Endothelial cell (in vitro differentiated cells): ENCODE results near the gene LSAMP. TPM values are rescaled to one million over a fixed set of nuclear protein-coding genes. Genes with fewer than 3 reads are reported as not detected.

Experiments used
- DNase-seq: peaks from one replicate; pipeline ENCODE4 v3.0.0; 2021; ENCODE audit warnings: low spot score
- H3K27ac Mint-ChIP-seq: one replicate; pipeline ENCODE4 v1.8.0; 2021; ENCODE audit warnings: mixed read lengths, inconsistent platforms; ENCODE audit not compliant: unreplicated experiment
- H3K27me3 Mint-ChIP-seq: one replicate; pipeline ENCODE4 v1.8.0; 2021; ENCODE audit warnings: mild to moderate bottlenecking, moderate library complexity, mixed read lengths, inconsistent platforms; ENCODE audit not compliant: unreplicated experiment
- H3K36me3 Mint-ChIP-seq: one replicate; pipeline ENCODE4 v1.8.0; 2021; ENCODE audit warnings: mild to moderate bottlenecking, low read depth, mixed read lengths, inconsistent platforms; ENCODE audit not compliant: unreplicated experiment
- H3K4me1 Mint-ChIP-seq: one replicate; pipeline ENCODE4 v1.8.0; 2021; ENCODE audit warnings: mild to moderate bottlenecking, mixed read lengths, inconsistent platforms; ENCODE audit not compliant: unreplicated experiment
- H3K4me3 Mint-ChIP-seq: one replicate; pipeline ENCODE4 v1.8.0; 2021; ENCODE audit warnings: mild to moderate bottlenecking, mixed read lengths, inconsistent platforms; ENCODE audit not compliant: unreplicated experiment
- H3K9me3 Mint-ChIP-seq: one replicate; pipeline ENCODE4 v1.8.0; 2021; ENCODE audit warnings: mixed read lengths, inconsistent platforms; ENCODE audit not compliant: unreplicated experiment
- total RNA-seq: library from RNA; stranded (reverse); fragmentation: NEBNext Ultra II Directional; extraction: Animal tissue kit (Norgen Biotek cat#: 25700); gene quantifications from one replicate; pipeline ENCODE4 v1.2.1, GENCODE V29; 2021; ENCODE audit not compliant: unreplicated experiment
- TF ChIP-seq, protein P1 (sequence below): fragments of 200-600 bp; sonication (generic); IDR thresholded peaks from one replicate; pipeline ENCODE4 v1.5.0; 2021; ENCODE audit warnings: antibody characterized with exemption; ENCODE audit not compliant: unreplicated experiment

Gene LSAMP
- total RNA-seq, 1 donor from 2014 or later = 6.1 TPM

GRCh38 chr3:115989684-115990421 is 455.4 kb downstream of the LSAMP start:
- DNase-seq = no peak
- Mint-ChIP-seq H3K4me1 (peaks cover 5% of the 10 kb centered on the region), H3K36me3 (no peaks in the 10 kb centered on the region), H3K27ac (no peak overlapping the region), H3K27me3 (no peaks in the 10 kb centered on the region), H3K9me3 (no peaks in the 10 kb centered on the region), H3K4me3 (no peak overlapping the region)
- TF ChIP-seq, protein P1, sequence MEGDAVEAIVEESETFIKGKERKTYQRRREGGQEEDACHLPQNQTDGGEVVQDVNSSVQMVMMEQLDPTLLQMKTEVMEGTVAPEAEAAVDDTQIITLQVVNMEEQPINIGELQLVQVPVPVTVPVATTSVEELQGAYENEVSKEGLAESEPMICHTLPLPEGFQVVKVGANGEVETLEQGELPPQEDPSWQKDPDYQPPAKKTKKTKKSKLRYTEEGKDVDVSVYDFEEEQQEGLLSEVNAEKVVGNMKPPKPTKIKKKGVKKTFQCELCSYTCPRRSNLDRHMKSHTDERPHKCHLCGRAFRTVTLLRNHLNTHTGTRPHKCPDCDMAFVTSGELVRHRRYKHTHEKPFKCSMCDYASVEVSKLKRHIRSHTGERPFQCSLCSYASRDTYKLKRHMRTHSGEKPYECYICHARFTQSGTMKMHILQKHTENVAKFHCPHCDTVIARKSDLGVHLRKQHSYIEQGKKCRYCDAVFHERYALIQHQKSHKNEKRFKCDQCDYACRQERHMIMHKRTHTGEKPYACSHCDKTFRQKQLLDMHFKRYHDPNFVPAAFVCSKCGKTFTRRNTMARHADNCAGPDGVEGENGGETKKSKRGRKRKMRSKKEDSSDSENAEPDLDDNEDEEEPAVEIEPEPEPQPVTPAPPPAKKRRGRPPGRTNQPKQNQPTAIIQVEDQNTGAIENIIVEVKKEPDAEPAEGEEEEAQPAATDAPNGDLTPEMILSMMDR = no peak

DNA sequence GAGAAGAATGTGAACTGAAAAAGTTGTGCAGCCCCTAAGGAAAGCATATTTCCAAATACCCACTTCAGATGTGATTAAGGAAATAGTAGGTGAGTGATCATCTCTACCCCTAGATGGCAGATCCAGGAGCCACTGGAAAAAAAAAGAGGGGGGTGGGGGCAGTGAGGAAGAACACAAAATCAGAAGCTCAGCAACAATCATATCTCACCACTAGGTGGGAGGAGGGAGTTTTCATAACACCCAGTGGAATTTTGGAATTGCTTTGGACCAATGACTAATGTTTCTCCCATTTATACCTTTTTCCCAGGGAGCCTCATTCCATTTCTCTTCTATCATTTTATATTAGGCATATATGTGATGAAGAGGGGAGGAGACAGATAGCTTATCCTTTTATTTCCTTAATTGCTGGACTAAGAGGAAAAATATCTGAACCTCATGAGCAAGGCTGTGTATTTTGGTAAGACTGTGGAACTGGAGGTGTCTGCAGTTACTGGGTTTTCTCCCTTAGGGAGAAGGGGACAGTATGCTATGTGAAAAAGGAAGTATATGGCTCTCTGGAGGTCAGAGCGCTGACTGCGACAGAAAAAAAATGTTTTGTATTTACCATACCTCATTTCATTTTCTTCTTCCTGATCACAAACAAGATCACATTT is 458.6 kb downstream of the LSAMP start:
- H3K4me3 Mint-ChIP-seq = no peak overlapping the region
- H3K9me3 Mint-ChIP-seq = no peaks in the 10 kb centered on the region
- TF ChIP-seq, protein P1 = peak; percentile 72
- peak overlapping the region; percentile 85 for H3K27ac Mint-ChIP-seq
- peaks cover 5% of the 10 kb centered on the region for H3K4me1 Mint-ChIP-seq
- H3K36me3 Mint-ChIP-seq = no peaks in the 10 kb centered on the region
- DNase-seq = peak; percentile 15
- no peaks in the 10 kb centered on the region for H3K27me3 Mint-ChIP-seq

DNA sequence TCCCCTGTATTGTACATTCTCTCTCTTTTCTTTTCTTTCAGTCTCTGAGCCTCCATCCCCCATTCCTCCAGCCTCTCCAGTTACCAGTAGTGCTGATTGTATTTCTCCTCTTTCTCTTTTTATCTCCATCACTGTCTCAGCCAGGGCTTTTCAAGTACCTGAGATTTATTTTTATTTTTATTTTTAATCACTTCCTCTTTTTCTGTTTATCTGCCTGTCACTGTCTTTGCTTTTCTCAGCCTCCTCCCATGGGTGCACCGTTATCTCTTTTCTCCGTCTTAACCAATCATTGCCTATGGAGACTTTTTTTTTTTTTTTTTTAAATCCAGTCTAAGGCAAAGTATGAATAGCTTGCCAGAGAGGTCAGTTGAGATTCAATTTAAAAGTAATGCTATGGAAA is 462.7 kb downstream of the LSAMP start:
- Mint-ChIP-seq H3K4me1 (peaks cover 11% of the 10 kb centered on the region), H3K27me3 (no peaks in the 10 kb centered on the region), H3K9me3 (no peaks in the 10 kb centered on the region), H3K4me3 (no peak overlapping the region), H3K27ac (no peak overlapping the region), H3K36me3 (no peaks in the 10 kb centered on the region)
- no peak for DNase-seq
- TF ChIP-seq, protein P1 = no peak

GRCh38 chr3:115982108-115982507 is 463.2 kb downstream of the LSAMP start:
- TF ChIP-seq, protein P1 = no peak
- peaks cover 9% of the 10 kb centered on the region for H3K4me1 Mint-ChIP-seq
- no peak for DNase-seq
- no peaks in the 10 kb centered on the region for H3K36me3 Mint-ChIP-seq
- H3K9me3 Mint-ChIP-seq = no peaks in the 10 kb centered on the region
- no peak overlapping the region for H3K27ac Mint-ChIP-seq
- H3K4me3 Mint-ChIP-seq = no peak overlapping the region
- no peaks in the 10 kb centered on the region for H3K27me3 Mint-ChIP-seq

DNA sequence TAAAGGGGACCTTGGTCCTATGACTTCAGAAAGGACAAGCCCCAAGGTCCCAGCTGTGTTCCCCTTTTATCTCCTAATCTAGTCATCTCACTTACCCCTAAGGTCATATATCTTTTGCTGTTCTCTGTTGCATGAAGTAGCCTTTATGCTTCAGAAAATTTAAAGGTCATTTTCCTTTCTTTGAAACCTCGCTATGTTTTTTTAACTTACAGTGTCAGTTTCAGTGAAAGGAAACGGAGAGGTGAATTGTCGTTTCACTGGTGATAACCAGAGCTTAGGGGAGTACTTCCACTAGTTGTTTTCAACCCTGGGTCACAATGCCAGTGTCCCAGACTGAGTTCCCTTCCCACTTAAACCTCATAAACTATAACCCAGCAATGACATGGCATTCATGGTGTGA is 464.6 kb downstream of the LSAMP start:
- DNase-seq = no peak
- H3K9me3 Mint-ChIP-seq = no peaks in the 10 kb centered on the region
- H3K4me3 Mint-ChIP-seq = no peak overlapping the region
- TF ChIP-seq, protein P1 = no peak
- H3K27me3 Mint-ChIP-seq = no peaks in the 10 kb centered on the region
- no peaks in the 10 kb centered on the region for H3K36me3 Mint-ChIP-seq
- no peak overlapping the region for H3K27ac Mint-ChIP-seq
- peaks cover 6% of the 10 kb centered on the region for H3K4me1 Mint-ChIP-seq
